Glutamatergic neuron (in vitro differentiated cells): Measurements from ENCODE around the gene MTA3. TPM values are rescaled to one million over a fixed set of nuclear protein-coding genes. Genes with fewer than 3 reads are reported as not detected.

Source experiments
- DNase-seq: peaks from one replicate; pipeline ENCODE4 v3.0.0; 2022
- H3K27ac Mint-ChIP-seq: one replicate; pipeline ENCODE4 v1.8.0; 2020; ENCODE audit warnings: mild to moderate bottlenecking, mixed read lengths, inconsistent platforms; ENCODE audit not compliant: unreplicated experiment
- H3K27me3 Mint-ChIP-seq: one replicate; pipeline ENCODE4 v1.8.0; 2020; ENCODE audit warnings: mild to moderate bottlenecking, moderate library complexity, mixed read lengths, inconsistent platforms; ENCODE audit not compliant: unreplicated experiment
- H3K36me3 Mint-ChIP-seq: one replicate; pipeline ENCODE4 v1.8.0; 2020; ENCODE audit warnings: mild to moderate bottlenecking, mixed read lengths, inconsistent platforms; ENCODE audit not compliant: unreplicated experiment
- H3K4me1 Mint-ChIP-seq: one replicate; pipeline ENCODE4 v1.8.0; 2020; ENCODE audit warnings: mild to moderate bottlenecking, low read depth, mixed read lengths, inconsistent platforms; ENCODE audit not compliant: unreplicated experiment
- H3K4me3 Mint-ChIP-seq: one replicate; pipeline ENCODE4 v1.8.0; 2020; ENCODE audit warnings: mild to moderate bottlenecking, mixed read lengths, inconsistent platforms; ENCODE audit not compliant: unreplicated experiment
- H3K9me3 Mint-ChIP-seq: one replicate; pipeline ENCODE4 v1.8.0; 2020; ENCODE audit warnings: mild to moderate bottlenecking, moderate library complexity, mixed read lengths, inconsistent platforms; ENCODE audit not compliant: unreplicated experiment
- total RNA-seq: library from RNA; stranded (reverse); fragmentation: NEBNext Ultra II Directional; extraction: Animal tissue kit (Norgen Biotek cat#: 25700); gene quantifications from one replicate; pipeline ENCODE4 v1.2.1, GENCODE V29; 2021; ENCODE audit not compliant: unreplicated experiment
- TF ChIP-seq, protein P1 (sequence below): fragments of 200-600 bp; sonication (generic); IDR thresholded peaks from one replicate; pipeline ENCODE4 v1.5.0; 2021; ENCODE audit not compliant: partially characterized antibody, unreplicated experiment

The MTA3 gene
- total RNA-seq, 1 donor from 2014 or later, result 64.1 TPM

DNA sequence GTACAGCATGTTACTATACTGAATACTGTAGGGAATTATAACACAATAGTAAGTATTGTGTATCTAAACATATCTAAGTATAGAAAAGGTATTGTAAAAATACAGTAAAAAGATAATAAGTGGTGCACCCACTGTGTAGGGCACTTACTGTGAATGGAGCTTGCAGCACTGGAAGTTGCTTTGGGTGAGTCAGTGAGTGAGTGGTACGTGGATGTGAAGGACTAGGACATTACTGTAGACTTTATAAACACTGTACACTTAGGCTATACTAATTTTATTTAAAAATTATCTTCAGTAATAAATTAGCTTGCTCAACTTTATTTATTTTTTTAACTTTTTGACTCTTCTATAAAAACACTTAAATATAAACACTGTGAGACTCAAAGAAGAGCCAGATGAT, 82.6 kb downstream of the MTA3 start:
- H3K9me3 Mint-ChIP-seq, result peaks cover 5% of the 10 kb centered on the region
- no peak overlapping the region for H3K4me3 Mint-ChIP-seq
- TF ChIP-seq, protein P1, sequence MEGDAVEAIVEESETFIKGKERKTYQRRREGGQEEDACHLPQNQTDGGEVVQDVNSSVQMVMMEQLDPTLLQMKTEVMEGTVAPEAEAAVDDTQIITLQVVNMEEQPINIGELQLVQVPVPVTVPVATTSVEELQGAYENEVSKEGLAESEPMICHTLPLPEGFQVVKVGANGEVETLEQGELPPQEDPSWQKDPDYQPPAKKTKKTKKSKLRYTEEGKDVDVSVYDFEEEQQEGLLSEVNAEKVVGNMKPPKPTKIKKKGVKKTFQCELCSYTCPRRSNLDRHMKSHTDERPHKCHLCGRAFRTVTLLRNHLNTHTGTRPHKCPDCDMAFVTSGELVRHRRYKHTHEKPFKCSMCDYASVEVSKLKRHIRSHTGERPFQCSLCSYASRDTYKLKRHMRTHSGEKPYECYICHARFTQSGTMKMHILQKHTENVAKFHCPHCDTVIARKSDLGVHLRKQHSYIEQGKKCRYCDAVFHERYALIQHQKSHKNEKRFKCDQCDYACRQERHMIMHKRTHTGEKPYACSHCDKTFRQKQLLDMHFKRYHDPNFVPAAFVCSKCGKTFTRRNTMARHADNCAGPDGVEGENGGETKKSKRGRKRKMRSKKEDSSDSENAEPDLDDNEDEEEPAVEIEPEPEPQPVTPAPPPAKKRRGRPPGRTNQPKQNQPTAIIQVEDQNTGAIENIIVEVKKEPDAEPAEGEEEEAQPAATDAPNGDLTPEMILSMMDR, result no peak
- no peaks in the 10 kb centered on the region for H3K27me3 Mint-ChIP-seq
- H3K27ac Mint-ChIP-seq, result no peak overlapping the region
- H3K4me1 Mint-ChIP-seq, result no peaks in the 10 kb centered on the region
- DNase-seq, result no peak
- H3K36me3 Mint-ChIP-seq, result peaks cover 5% of the 10 kb centered on the region

DNA sequence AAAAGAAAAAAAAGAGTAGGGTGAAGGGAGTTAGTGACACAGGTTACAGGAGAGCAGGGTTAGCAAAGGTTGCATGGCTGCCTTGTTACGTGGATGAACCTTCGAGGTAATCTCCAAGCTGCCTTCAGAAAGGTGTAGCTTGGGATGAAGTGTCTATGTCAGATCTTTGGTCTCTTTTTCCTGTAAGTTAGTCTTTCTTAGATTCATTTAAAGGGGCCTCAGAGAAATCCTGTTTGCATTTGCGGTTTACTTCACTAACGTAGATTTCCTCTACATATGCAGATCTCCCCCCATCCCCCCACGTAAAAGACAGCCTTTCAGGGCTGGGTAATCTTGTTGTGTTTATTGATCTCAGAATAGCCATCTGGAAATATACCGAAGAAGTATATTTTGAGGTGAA, 83.7 kb downstream of the MTA3 start:
- Mint-ChIP-seq H3K9me3 (no peaks in the 10 kb centered on the region), H3K36me3 (no peaks in the 10 kb centered on the region), H3K4me3 (no peak overlapping the region), H3K27me3 (no peaks in the 10 kb centered on the region), H3K27ac (no peak overlapping the region), H3K4me1 (no peaks in the 10 kb centered on the region)
- DNase-seq, result no peak
- TF ChIP-seq, protein P1, result no peak

DNA sequence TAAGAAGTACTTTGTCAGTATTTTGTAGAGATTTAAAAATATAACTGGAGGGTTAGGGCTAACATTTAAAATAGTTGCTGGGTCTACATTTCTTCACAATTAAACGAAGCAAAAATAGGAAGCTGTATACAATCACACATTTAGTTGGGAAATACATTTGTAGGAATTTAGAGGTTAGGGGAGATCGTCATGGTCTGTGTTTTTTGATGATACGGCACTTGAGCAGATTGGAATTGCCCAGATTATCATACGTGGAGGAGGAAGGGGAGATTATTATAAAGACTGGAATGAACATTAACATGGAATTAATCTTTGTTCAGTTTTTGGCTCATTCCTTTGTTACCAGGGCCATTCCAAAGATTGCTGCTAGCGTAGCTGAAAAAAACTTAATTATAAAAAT, 84.6 kb downstream of the MTA3 start:
- no peak for DNase-seq
- TF ChIP-seq, protein P1, result no peak
- H3K9me3 Mint-ChIP-seq, result no peaks in the 10 kb centered on the region
- no peak overlapping the region for H3K4me3 Mint-ChIP-seq
- H3K27me3 Mint-ChIP-seq, result no peaks in the 10 kb centered on the region
- no peaks in the 10 kb centered on the region for H3K4me1 Mint-ChIP-seq
- H3K36me3 Mint-ChIP-seq, result no peaks in the 10 kb centered on the region
- H3K27ac Mint-ChIP-seq, result no peak overlapping the region

DNA sequence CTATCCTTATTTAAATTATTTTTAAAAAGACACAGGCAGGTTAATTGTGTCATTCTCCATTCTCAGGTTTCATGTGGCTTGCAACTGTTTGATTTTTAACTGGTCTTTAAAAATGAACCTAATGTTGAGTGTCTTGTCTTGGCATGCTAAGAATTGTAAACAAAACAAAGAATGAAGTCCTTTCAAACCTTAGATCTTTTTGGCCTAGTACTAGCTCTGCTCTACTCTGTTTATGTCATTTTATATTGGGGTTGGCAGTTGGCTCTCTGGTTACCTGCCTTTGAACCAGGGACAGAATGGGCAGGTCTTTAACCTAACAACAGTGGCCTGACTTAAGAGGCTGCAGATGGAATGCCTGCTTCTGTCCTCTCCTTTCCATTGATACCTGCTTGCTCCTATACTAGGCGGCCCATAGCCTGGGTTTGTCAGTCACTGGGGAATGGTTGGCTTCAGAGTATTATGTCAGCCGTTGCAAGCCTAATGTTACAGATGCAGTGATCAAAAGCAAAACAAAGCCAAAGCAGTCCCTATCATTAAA, 85.5 kb downstream of the MTA3 start:
- Mint-ChIP-seq H3K4me1 (no peaks in the 10 kb centered on the region), H3K36me3 (no peaks in the 10 kb centered on the region), H3K27me3 (peaks cover 2% of the 10 kb centered on the region), H3K4me3 (no peak overlapping the region), H3K9me3 (no peaks in the 10 kb centered on the region), H3K27ac (no peak overlapping the region)
- TF ChIP-seq, protein P1, result no peak
- DNase-seq, result no peak

DNA sequence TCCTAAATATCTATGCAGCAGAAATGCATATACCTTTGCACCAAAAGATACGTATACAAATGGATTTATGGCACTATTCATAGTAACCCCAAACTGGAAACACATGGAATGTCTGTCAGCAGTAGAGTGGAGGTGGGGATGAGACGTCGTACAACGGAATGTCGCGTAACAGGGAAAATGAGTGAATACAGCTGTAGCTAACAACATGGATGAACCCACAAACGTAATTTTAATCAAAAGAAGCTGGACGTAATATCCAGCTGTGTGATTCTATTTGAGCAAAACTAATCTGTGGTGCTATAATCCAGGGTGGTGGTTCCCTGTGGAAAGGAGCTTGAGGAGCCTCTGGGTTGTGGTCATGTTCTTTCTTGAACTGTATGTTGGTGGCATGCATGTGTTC, 89.9 kb downstream of the MTA3 start:
- no peaks in the 10 kb centered on the region for H3K4me1 Mint-ChIP-seq
- TF ChIP-seq, protein P1, result no peak
- no peak overlapping the region for H3K27ac Mint-ChIP-seq
- H3K36me3 Mint-ChIP-seq, result no peaks in the 10 kb centered on the region
- H3K9me3 Mint-ChIP-seq, result no peaks in the 10 kb centered on the region
- peaks cover 2% of the 10 kb centered on the region for H3K27me3 Mint-ChIP-seq
- no peak for DNase-seq
- H3K4me3 Mint-ChIP-seq, result no peak overlapping the region
